Stimulated activated CD8-positive, alpha-beta memory T cell treated with anti-CD3 and anti-CD28 coated beads, Interleukin-7, amount 100 ng/mL, for 4 hours (primary cell): ENCODE results near the gene RNF166.

ENCODE experiments used
- DNase-seq, 2 donors: peaks; one replicate each; pipeline ENCODE4 v3.0.0-alpha.2; 2020; ENCODE audit warnings: low read depth in 2 of 2

The RNF166 gene

DNA sequence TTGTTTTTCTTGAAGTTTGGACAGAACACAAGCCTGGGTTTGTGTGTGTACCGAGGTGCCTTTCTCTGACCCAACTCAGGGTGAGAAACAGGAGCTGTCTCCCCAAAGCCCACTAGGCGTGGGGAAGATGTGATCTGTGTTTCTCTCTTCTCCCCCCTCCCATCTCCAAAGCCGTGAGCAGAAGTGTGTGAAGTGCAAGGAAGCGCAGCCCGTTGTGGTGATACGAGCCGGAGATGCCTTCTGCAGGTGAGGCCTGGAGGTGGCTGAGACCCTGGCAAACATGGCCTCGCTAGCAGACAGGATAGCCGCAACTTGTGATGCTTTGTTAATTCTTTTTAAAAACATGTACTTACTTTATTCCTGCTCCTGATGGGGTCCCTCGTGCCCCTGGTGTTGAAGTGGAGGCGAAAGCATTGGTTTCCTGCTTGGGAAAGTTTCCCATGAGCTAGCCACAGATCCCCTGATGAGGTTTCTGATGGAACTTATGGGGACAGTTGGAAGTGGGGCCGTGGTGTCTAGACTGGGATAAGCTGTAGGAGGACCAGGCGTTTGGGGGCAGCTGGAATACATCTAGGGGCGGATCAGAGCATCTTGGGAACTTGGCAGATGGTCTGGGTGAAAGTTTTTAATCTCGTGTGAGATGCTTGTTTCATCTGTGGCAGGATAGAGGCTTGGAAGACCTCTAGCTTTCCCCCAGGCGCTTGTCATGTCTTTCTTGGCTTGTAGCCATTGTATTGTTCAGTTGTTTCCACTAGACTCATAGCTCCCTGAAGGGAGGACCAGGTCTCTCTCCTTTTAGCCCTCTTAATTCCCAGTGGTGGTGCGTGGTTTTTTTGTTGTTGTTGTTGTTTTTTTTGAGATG lies 988 bp upstream of the RNF166 start:
- no peak for DNase-seq

DNA sequence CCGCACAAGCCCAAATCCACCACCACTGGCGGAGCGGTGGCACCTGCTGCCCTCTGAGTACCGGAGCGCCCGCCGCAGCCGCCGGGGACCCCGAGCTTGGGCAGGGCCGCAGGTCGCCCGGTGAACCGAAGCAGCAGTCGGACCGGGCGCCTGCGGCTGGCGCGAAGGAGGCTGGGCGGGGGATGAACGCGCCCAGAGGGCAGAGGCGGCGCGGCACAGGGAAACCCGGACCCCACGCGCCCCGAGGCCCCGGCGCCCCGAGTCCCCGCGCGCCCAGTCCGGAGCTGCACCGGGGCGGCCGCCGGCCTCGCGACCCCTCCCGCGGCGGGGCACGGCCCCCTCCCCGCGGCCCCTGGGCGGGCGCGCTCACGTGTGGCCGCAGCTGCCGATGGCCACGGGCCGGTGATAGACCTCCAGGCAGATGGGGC lies 393 bp downstream of the RNF166 start:
- DNase-seq = no peak

DNA sequence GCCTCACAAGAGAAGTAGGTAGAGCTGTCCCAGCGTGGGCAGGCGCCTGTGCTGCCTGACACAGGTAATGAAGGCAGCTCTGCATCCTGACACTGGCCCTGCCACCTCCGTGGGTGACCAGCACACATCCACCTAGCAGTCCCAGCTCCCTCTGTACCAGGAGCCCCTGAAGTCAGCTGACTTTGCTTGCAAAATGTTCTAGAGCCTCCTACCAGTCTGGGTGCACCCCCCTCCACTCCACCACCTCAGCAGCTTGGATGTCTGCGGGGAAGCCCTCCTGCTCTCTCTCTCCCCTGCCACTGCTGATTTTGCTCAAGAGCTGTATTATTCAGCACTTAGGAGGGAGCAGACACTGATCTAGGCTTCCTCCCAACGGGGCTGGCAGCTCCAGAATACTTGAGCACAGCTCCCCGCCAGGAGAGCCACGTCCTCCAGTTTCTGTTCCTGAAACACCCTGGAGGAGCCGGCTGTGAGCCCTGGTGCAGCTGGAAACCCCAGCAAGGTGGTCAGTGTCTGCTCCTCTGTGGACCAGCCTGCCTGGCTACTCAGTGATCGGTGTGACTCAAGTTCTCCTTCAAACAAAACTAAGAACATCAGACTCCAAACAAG lies 1.0 kb downstream of the RNF166 start:
- no peak for DNase-seq

DNA sequence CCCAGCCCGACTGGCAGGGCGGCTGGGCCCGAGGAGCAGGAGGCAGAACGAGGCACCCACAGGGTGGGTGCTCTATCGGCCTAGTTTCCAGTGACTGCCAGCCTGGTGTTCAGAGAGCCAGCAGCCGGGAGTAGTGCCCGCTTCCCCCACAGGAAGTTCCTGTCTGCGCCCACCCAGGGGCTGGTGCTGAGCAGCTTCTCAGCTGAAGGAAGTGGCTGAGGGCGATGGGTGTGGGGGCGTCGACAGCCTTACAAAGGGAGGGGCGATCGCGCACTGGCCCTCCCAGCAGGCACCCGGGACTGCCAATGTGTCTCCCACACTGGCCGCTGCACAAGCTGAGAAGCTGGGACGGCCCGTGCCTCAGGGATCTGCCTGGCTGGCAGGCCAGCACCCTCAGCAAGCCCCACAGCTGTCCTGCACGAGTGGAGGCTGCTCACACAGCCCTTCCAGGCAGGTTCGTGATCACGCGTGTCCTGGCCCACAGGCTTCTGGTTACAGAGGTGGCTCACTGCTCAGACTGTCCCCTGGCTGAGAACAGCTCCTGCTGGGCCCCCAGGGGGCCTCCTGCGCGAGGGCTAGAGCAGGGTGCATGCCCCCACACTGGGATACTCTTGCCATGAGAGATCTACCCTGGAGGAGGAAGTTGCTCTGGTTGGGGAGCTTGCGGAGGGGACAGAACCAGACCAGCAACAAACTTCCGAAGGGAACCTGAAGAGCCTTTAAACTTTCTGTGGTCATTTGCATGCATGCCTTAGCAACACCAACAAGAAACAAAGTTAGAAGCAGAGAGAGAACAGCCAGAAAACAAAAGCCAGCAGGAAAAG lies 2.5 kb downstream of the RNF166 start:
- peak; percentile 62 to 80 for DNase-seq

DNA sequence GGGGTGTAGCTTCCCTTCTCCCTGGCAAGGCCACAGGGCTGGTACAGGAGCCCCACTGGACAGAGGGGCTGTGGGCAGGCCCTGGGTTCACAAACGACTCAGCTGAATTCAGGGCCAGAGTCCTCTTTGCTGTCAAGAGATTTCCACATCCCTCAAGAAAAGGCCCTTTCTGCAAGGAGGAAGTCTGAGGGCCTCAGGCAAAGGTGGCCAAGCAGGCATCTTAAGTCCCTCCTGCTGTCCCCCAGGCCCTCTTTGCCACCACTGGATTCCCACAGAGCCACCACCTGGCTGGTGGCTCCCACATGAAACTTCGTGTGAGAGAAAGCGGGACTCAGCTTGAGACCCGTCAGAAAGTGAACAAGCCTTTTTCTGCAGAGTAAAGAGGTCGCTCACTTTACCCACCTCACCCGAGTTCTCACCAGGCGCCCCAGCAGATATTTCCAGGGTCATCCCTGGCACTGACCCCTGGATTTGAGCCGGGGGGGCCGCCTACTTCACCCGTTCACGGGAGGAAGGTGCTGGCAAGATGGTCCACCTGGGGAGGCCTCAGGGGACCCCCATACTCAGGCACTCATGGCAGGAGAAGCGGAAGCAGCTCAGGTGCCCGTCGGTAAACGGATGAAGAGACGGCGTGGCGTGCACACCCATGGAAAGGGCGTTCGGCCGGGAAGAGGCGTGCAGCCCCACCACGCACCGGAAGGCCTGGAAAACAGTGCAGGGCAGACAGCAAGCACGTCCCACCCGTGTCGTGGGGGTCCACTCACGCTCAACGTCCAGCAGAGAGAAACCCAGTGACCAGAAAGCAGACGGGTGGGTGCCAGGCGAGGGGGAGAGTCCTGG lies 3.6 kb downstream of the RNF166 start:
- no peak for DNase-seq

DNA sequence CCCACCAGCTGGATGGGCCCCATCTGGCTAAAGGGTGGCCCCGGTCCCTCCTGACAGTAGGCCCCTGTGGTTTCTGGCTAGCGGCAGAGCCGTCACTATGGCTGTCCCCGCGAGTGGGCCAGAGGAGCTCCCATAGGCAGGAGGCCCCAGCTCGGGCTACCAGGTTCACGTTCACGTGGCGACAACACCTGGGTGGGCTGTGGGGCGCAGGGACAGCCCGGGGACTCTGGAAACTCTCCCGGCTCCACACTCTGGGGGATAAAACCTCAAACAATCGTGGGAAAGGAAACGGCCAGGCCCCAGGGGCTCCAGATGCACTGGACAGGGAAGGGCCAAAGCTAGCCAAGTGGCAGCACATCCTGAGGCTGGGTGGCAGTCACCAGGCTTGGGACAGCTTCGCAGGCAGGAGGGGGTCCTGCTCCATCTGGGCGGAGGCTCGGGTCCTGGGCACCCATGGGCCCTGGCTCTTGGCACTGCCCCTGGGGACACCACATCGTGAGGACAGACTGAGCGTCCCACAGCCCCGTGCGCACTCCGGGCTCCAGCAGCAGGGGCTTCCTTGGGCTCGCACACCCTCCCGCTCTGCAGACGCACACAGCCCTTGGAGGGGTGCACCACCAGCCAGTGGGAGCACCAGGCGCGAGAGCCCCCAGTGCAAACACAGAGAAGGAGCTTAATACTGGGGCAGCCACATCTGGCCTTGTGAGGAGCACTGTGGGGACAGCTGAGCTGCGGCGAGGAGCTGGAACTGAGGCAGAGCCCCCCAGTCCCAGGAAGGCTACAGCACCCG lies 4.4 kb downstream of the RNF166 start:
- DNase-seq = no peak

DNA sequence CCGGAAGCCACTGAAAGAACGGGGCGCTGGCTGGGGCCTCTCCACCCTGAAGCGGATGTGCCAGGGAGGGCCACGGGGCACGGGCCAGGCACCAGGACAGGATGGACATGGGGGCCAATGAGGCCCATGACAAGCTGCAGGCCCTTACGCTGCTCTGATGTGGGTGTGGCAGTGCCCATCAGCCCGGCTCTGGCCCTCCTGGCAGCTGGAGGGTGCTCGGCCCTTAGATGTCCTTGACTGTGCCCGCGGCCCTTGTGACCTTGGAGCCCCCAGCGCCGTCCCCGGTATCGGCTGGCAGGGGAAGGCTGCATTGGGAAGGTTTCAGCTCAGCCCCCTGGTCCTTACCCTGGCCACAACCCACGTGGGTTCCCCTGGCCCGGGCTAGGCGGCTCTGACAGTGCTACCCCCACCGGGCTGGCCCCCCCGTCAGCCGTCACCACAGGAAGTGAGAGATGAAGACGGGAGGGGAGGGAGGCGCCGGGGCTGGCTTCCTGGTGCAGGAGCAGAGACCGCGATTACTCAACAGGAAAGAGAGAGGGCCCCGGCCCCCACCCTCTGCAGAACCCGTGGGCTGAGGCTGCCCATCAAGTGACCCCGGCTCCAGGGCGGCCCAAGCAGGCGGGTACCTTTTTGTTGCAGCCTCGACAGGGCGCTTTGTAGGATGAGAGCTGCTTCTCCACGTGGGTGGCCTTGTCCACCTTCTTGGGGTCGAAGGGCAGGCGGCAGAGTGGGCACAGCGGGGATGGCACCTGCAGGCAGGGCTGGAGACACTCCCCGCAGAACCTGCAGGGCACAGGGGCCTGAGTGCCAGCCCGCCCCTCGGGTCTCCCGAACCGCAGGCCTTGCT lies 5.3 kb downstream of the RNF166 start:
- DNase-seq = peak; percentile 93 to 98

DNA sequence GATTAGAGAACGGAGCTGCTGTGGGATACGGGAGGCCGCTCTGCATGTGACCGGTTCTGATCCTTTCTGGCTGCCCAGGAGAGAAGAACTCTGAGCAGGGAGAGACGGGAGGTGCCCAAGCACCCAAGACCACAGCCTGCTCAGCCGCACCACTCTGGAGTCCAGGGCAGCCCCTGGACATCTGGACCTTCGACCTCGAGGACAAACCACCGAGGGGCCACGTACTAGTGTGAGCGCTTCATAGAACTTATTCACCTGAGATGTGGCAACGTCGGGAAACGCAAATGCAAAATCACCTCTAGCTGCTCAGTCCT lies 5.9 kb downstream of the RNF166 start:
- no peak for DNase-seq

DNA sequence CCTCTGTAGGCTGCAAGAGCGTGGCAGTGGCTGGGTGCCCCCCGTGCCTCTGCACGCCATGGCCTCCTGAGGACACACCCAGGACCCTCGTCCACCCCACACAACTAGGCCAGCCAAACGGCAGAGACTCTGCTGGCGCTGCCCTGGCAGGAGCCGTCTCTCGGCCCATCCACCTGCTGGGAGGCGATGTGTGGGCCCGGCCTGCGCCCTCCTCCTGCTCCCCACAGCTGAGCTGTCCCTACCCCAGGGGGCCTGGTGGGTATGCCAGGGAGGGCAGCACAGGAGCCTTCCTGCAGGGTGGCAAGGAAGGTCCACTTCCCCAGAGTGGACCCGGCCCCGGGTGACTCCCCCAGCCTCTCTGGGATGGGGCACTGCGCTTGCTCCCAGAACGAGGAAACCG lies 7.0 kb downstream of the RNF166 start:
- no peak for DNase-seq

DNA sequence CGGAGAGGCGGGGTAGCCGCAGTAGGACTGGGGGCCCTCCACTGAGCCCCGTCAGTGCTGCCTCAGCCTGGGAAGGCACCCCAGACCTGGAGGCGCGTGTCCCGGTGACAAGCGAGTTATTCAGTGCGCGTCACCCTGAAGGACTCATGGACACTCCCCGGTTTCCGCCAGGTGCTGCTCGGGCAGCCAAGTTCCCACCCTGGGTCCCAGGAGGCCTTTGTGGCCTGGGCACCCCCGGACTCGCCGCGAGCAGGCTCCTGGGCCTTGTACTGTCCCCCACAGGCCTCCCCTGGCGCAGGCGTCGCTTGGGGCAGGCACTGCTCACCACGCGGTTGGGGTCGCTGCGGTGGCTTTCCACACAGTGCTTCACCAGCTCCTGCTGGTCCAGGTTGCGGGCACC lies 7.6 kb downstream of the RNF166 start:
- DNase-seq = no peak

DNA sequence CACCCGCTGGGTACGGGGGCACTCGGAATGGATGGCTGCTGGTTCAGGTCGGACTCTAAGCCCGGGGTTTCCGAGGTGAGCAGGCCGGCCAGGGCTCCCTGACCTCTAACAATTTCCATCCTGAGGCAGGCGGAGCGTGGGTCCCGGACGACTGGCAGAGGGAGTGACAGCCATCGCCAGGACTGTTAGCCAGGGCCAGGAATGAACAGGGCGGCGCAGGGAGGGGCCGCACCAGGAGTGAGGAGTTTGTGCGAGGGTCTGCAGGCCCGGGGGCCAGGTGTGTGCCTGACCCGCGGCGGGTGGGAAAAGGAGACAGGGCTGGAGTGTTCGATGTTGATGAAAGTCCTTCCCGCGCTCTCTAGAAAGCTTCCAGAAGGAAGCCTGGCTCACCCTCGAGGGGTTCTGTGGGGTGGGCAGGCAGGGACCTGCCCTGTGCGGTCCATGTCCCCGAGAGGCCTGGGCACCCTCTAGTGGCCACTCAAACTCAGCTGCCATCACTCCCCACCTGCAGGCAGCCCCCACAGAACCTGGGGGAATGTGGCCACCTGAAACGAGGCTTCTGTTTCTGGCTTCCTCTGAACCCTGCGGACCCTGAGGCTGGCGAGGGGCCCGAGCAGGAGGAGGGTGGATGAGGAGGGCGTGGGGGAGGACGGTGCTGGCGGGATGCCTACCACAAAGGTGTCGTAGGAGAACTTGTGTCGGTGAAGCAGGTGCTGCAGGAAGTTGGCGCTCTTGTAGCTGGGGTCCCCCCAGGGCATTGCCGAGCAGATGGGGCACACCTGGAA lies 8.2 kb downstream of the RNF166 start:
- DNase-seq = no peak

DNA sequence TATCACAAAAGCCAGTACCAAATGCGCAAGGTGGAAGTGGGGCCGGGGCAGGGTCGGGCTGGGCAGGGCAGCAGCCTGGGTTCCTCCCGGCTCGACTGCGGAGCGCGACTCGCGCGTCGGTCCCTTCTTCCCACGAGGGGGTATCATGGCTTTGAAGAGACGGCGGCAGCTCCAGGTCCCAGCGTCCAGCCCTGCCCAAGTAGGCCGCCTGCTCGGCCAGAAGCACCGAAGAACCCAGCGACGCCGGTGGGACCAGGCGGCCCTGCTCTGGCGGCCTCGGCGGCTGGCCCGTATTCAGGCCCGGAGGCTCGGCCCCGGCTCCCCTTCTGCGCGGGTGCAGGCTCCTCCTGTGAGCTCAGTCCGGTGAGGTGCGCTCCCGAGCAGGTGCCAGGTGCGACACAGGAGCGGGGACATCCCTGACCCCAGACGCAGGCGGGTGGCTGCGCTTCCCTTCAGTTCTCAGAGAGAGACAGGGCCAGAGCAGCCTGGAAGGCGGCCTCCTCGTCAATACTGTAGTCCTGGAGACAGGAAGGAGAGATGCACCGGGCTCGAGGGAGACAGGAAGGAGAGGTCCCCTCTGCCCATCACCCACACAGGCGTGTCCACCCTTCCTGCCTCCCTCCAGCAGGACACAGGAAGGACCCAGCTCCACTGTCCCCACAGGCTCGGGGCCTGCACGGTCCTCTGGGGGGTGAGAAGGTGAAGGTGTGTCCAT lies 8.9 kb downstream of the RNF166 start:
- DNase-seq = no peak

DNA sequence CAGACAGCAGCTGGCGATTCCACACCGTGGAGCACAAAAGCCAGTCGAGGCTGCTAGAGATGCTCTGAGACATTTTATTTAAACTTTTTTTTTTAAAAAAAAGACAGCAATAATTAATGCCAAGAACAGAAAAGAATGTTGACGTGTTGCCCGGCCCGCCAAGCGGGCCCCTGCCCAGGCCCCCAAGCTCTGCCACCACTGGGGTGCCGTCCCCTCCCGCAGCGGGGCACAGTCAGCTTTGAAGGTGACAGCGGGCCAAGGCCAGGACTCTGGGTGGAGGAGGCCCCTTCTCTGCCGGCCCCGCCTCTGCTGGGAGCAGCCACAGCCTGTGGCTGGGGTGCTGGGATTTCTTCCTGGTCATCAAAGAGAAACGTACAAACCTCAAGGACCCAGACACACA lies 9.8 kb downstream of the RNF166 start:
- no peak for DNase-seq

DNA sequence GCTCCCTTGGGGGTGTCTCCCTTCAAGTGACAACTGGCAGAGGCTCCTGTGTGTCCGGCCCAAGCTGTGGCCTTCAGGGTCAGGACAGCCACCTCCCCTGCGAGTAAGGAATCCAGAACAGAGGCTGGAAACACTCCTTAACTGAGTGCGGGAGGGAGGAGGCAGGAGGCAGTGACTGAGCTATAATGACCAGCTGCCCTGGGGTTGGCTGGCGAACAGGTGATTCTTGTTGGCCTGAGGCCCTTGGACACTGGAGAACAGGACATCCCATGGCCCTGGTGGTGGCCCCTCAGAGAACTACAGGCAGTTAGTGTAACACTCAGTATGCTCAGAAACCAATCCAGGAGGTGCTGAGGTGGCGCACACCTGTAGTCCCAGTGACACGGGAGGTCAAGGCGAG lies 10.5 kb downstream of the RNF166 start:
- no peak for DNase-seq

DNA sequence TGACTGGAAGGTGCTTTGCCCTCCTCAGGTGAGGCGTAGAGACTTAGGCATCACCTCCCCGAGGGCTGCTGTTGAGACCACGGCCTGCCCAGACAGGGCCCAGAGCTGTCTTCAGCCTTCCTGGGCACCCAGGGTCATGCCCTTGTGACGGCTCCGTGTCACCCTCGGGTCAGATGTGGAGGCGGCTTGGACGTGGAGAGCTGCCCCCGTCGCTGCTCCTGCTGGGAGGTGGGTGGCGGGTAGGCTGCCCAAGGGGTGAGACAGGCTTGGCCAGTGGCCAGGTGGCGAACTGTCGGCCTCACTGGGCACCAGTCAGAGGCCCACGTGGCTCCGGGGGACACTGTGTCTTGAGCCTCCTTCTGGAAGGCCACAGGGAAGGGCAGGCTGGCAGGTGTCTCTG lies 11.0 kb downstream of the RNF166 start:
- DNase-seq = no peak

DNA sequence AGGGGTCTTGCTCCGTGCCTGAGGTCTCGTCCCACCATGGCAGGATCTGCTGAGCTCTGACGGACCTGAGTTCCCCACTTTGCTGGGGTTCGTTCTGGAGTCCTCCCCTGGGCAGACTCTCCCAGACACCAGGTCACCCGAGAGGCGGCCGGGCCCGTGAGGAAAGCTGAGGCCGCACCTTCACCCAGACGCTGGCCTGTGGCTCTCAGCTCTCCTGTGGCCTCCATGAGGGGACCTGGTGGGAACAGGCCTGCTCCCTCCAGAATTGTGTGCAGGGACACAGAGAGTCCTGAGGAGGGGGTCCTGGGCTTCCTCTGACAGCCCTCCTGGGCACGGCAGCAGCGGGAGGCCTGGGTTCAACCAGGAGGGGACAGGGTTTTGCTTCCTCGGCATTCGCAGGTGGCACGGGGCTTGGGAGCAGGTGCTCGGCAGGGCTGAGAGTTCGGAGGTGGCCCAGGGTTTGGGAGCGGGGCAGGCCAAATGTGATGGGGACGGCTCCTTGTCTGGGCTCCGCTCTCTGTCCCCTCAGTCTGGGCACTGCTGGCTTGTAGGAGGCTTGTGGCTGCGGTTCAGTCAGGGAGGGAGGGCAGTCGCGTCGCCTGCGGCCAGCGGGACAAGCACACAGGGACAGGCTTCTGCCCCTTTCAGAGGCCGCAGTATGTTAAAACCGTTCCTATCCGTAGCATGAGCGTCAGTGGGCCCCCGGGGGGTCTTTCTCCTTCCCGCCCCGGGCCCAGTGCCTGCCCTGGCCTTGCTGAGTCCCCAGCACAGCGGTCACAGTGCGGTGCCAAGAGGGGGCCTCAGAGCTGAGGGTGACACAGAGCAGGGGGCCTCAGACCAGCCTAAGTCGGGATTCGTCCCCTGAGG lies 11.8 kb downstream of the RNF166 start:
- no peak for DNase-seq

DNA sequence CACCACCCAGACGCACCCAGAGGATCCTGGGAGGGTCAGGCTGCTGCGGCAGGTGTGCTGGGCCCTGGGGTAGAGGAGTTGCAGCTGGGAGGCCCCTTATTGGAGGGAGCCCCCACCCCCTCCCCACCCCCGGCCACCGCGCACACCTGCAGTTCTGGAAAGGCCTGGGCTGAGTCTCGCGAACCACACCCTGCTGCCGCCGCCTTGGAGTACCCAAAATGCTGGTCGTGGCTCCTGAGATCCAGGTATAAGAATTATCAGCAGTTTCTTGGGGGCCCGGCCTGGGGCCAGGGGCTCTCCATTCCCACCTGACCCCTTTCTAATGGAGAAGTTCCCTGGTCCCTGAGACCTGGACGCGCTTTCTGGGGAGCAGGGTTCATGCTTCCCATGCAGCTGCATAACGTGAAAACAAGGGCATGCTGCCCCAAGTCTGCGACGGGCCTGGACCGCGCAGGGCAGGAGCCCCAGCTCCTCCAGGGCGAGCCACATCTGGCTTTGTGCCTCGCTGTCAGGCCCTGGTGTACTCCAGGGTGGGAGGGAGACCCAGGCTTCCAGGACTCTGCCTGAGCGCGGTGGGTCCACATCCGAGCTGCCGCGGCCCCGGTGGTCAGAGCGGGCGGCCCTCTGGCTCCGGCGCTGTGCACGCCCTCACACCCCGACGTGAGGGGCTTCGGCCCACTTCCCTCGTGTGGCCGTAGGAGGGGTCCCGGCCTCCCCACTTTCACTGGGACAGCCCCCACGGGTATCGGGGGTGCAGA lies 12.6 kb downstream of the RNF166 start:
- no peak for DNase-seq
